ENCODE data around the gene NASP. TPM values are rescaled to one million over a fixed set of nuclear protein-coding genes. Genes with fewer than 3 reads are reported as not detected.

Gene NASP
- total and polyA plus RNA-seq, 2 of the 4 experiments (the other 2 are of a cell fraction), result 56.6 to 124 TPM

DNA sequence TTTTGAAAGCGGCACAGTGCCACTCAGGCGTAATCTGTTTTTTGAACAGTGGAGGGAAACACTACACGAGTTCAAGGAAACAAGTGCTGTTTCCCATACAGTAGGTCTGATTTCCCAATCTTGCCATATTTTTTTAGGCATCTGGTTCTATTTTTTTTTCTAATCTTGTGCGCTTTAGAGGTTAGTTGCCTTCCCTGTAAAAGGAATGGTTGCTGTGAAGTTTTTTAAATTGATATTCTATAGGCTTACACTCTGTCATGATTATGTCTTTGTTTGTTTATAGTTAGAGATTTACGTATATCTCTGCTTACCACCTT is 1.2 kb downstream of the NASP start:
- peaks cover 50% of the 10 kb centered on the region for H4K20me1 ChIP-seq (ENCODE audit: insufficient read depth, low read length)
- H2BK20ac ChIP-seq (ENCODE audit: low read depth, low read length), result no peak overlapping the region
- H3K9ac ChIP-seq (ENCODE audit: low read depth, low read length), result peak overlapping the region; percentile 67; the same call in 1 of the 2 replicates
- no peak overlapping the region for H4K8ac ChIP-seq (ENCODE audit: low read depth in 2 of 2, low read length in 2 of 2)
- no peaks in the 10 kb centered on the region for H3K27me3 ChIP-seq (ENCODE audit: control insufficient read depth, insufficient read depth, low read length)
- H3K9me3 ChIP-seq (ENCODE audit: control insufficient read depth, insufficient read depth, low read length), result no peaks in the 10 kb centered on the region
- peak overlapping the region; percentile 32; the same call in 1 of the 2 replicates for H3K56ac ChIP-seq (ENCODE audit: extremely low read depth, insufficient read depth, low read length)
- WGBS, 2 experiments (ENCODE audit: extremely low coverage in 2 of 2, insufficient read length in 1 of 2), result 0% methylated on average over 2 of the region's 5 CpGs; no CpG with 5 or more reads in 1 of the 2 experiments
- H3K23ac ChIP-seq (ENCODE audit: low read depth, low read length), result peak overlapping the region; percentile 70
- H2AK9ac ChIP-seq (replicated peaks; ENCODE audit: low read depth, low read length, poor library complexity), result peak overlapping the region; percentile 77
- intact Hi-C loops (cut with micrococcal nuclease), result loop anchor here (5.0 kb wide), 1 partner anchor 102 kb away; the partner anchor contains the start of genes GPBP1L1 and TMEM69
- no peak overlapping the region for H2BK120ac ChIP-seq (ENCODE audit: low read depth, low read length)
- H3K27ac ChIP-seq (ENCODE audit: insufficient read depth, low read length), result no peak overlapping the region; the same call in 1 of the 2 replicates
- peaks cover 1% of the 10 kb centered on the region; the same call in 1 of the 2 replicates for H3K36me3 ChIP-seq (ENCODE audit: control insufficient read depth, insufficient read depth, low read length)
- peaks cover 0 to 27% of the 10 kb centered on the region in 2 experiments; a peak in 2 of 4 replicates for H3K79me1 ChIP-seq (ENCODE audit: low read depth in 1 of 2, low read length in 2 of 2)
- H3K9me1 ChIP-seq (ENCODE audit: insufficient read depth, low read length), result no peaks in the 10 kb centered on the region; the same call in 1 of the 2 replicates
- ATAC-seq (ENCODE audit: low read depth) (no peak), DNase-seq (no peak)
- no TSS peak for BruUV-seq (replicated peaks)
- TF ChIP-seq, protein P1, sequence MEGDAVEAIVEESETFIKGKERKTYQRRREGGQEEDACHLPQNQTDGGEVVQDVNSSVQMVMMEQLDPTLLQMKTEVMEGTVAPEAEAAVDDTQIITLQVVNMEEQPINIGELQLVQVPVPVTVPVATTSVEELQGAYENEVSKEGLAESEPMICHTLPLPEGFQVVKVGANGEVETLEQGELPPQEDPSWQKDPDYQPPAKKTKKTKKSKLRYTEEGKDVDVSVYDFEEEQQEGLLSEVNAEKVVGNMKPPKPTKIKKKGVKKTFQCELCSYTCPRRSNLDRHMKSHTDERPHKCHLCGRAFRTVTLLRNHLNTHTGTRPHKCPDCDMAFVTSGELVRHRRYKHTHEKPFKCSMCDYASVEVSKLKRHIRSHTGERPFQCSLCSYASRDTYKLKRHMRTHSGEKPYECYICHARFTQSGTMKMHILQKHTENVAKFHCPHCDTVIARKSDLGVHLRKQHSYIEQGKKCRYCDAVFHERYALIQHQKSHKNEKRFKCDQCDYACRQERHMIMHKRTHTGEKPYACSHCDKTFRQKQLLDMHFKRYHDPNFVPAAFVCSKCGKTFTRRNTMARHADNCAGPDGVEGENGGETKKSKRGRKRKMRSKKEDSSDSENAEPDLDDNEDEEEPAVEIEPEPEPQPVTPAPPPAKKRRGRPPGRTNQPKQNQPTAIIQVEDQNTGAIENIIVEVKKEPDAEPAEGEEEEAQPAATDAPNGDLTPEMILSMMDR (conservative IDR thresholded peaks at IDR 0.05; ENCODE audit: low read depth, low read length), result no peak
- TF ChIP-seq CEBPB (IDR thresholded peaks at IDR 0.05; ENCODE audit: low read depth, low read length) (peak; percentile 57), MXI1 (IDR thresholded peaks at IDR 0.05; ENCODE audit: borderline replicate concordance, low read depth, low read length) (0 out of 2 replicates have a peak, but pooled peaks have one; percentile 42)
- H3K4ac ChIP-seq (ENCODE audit: low read depth, low read length), result no peak overlapping the region
- H3K4me2 ChIP-seq (ENCODE audit: low read depth, low read length), result peak overlapping the region; percentile 87
- H2AK5ac ChIP-seq (ENCODE audit: low read depth, low read length), result no peak overlapping the region
- H2BK5ac ChIP-seq (ENCODE audit: low read depth, low read length, poor library complexity, severe bottlenecking), result no peak overlapping the region
- H2AFZ ChIP-seq (replicated peaks; ENCODE audit: low read length, poor library complexity), result peak overlapping the region; percentile 94
- H3K18ac ChIP-seq (ENCODE audit: low read depth, low read length), result no peak overlapping the region
- H3K4me1 ChIP-seq (ENCODE audit: control insufficient read depth, insufficient read depth, low read length), result no peaks in the 10 kb centered on the region; the same call in none of the 2 replicates
- H4K5ac ChIP-seq (ENCODE audit: low read depth, low read length), result no peak overlapping the region
- peak overlapping the region; percentile 61 for H3K4me3 ChIP-seq (ENCODE audit: insufficient read depth, low read depth, low read length)
- in situ Hi-C loops (cut with MboI; ENCODE audit: low sequenced_read_pairs), result no loop called here
- H3K14ac ChIP-seq (replicated peaks; ENCODE audit: low read depth, low read length), result peak overlapping the region; percentile 49; the same call in 1 of the 2 replicates
- H4K91ac ChIP-seq (ENCODE audit: insufficient read depth, low read depth, low read length), result no peak overlapping the region
- ChIA-PET POLR2A (ENCODE audit: unreplicated experiment) (no interaction called here), CTCF (interaction anchor here (0.7 kb wide), 1 partner anchor 85 kb away, joined by 3 read pairs; the partner anchor contains the start of gene MMACHC)
- dilution Hi-C loops (cut with HindIII; ENCODE audit: low sequenced_read_pairs, unreplicated experiment), result no loop called here
- no peak overlapping the region for H2BK15ac ChIP-seq (ENCODE audit: low read depth, low read length)
